Common myeloid progenitor, CD34-positive (primary cell): Measurements from ENCODE around the gene L3MBTL1. TPM values are rescaled to one million over a fixed set of nuclear protein-coding genes. Genes with fewer than 3 reads are reported as not detected.

Source experiments
- CTCF ChIA-PET: fragments of 350-600 bp; sonication (Branson Sonifier 250); formaldehyde crosslinking; loops from one replicate; lab custom pipeline; 2021; ENCODE audit warnings: antibody characterized with exemption; lab: Charles Lee
- POLR2A ChIA-PET: fragments of 350-600 bp; sonication (Branson Sonifier 250); formaldehyde crosslinking; loops from one replicate; lab custom pipeline; 2021; ENCODE audit warnings: antibody characterized with exemption; lab: Charles Lee
- DNase-seq, 3 donors: peaks; one replicate each; pipeline versions ENCODE4 v3.0.0 to v3.0.0-alpha.2; 2013
- H3K27ac ChIP-seq, 2 experiments: 1 replicate in 1 of 2; 2 replicates in 1 of 2; pipeline ENCODE4 v1.7.0; 2013; ENCODE audit warnings: inconsistent platforms in 2 of 2, low read length in 2 of 2, mild to moderate bottlenecking in 2 of 2, low read depth in 1 of 2, moderate library complexity in 1 of 2; ENCODE audit not compliant: severe bottlenecking in 2 of 2, insufficient read depth in 1 of 2, poor library complexity in 1 of 2
- H3K27me3 ChIP-seq, 5 experiments: replicated peaks in 2 of 5; 1 replicate in 3 of 5; 2 replicates in 2 of 5; pipeline versions ENCODE4 v1.6.1 to v1.7.0; 2013; ENCODE audit warnings: low read length in 4 of 5, mild to moderate bottlenecking in 2 of 5, moderate library complexity in 2 of 5, inconsistent platforms in 1 of 5; ENCODE audit not compliant: insufficient read depth in 5 of 5, control insufficient read depth in 4 of 5
- H3K36me3 ChIP-seq, 4 experiments: 1 replicate in 2 of 4; 2 replicates in 2 of 4; pipeline versions ENCODE4 v1.6.1 to v1.7.0; 2013; ENCODE audit warnings: low read length in 3 of 4, control low read depth in 1 of 4, mild to moderate bottlenecking in 1 of 4; ENCODE audit not compliant: control insufficient read depth in 4 of 4, insufficient read depth in 4 of 4
- H3K4me1 ChIP-seq, 4 experiments: 1 replicate in 3 of 4; 2 replicates in 1 of 4; pipeline versions ENCODE4 v1.6.1 to v1.7.1; 2013; ENCODE audit warnings: low read length in 3 of 4, mild to moderate bottlenecking in 3 of 4, control low read depth in 1 of 4, inconsistent platforms in 1 of 4, moderate library complexity in 1 of 4; ENCODE audit not compliant: control insufficient read depth in 4 of 4, insufficient read depth in 4 of 4; ENCODE audit errors: control extremely low read depth in 1 of 4
- H3K4me3 ChIP-seq, 7 experiments: 1 replicate in 4 of 7; 2 replicates in 3 of 7; pipeline versions ENCODE4 v1.5.1 to v1.7.0; 2013; ENCODE audit warnings: mild to moderate bottlenecking in 7 of 7, low read length in 6 of 7, moderate library complexity in 6 of 7, inconsistent platforms in 2 of 7, low read depth in 2 of 7, control low read depth in 1 of 7; ENCODE audit not compliant: insufficient read depth in 4 of 7, control insufficient read depth in 1 of 7; ENCODE audit errors: extremely low read depth in 1 of 7
- H3K9me3 ChIP-seq, 5 experiments: 1 replicate in 4 of 5; 2 replicates in 1 of 5; pipeline versions ENCODE4 v1.6.1 to v1.7.1; 2013; ENCODE audit warnings: low read length in 4 of 5, mild to moderate bottlenecking in 2 of 5, inconsistent platforms in 1 of 5, low read depth in 1 of 5, moderate library complexity in 1 of 5; ENCODE audit not compliant: control insufficient read depth in 4 of 5, insufficient read depth in 2 of 5; ENCODE audit errors: control extremely low read depth in 1 of 5
- WGBS: methylation state at CpG from one replicate; pipeline ENCODE4 v1.1.5; 2013; ENCODE audit not compliant: insufficient coverage; 5-methylcytosine and 5-hydroxymethylcytosine counted together
- polyA plus RNA-seq: library from polyadenylated mRNA; unstranded; fragments of 120-200 nt; gene quantifications from one replicate; pipeline ENCODE4 v1.2.1, GENCODE V29; 2013

Gene L3MBTL1
- 11.2 TPM for polyA plus RNA-seq

DNA sequence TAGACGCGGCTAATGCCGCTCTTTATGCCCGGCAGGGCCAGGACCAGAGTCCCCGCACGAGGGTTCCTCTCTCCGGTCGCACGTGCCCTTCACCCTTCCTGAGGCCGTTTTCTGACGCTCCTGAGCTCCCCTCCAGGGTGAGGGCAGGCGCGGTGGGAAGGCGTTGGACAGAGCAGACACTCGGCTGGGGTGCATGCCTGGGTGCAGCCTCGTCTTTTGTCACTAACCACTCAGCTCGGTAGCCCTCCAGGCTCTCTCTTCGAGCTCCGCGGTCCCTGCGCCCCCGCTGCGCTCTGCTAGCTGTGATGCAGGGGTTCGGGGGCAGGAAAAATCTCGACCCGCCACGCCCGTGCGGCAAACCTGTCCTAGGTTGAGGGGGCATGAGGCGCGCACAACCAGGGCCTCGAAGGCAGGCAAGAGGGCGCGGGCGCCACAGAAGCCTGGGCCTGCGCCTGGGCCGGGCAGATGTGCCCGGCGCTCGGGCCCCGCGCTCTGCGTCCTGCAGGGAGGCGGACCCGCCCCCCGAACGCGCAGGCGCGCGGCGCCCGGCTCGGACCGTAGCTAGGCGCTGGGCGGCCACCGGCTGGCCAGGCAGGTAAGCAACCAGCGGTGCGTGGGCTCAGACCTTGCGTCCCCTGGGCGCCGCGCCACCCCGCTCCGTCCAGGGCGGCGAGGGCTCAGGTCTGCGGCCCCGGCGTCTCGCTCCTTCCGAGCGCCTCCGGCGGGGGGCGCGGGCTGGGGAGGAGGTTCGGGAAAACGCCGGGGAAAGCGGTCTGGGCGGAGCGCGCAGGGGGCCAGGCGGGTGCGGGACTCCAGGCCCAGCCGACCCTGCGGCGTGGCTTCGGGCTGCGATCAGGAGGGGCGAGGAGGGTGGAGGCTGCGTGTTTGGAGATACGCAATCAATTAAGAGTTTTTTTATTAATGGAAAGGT, at the start of gene L3MBTL1:
L3MBTL1 (plus strand) TSS at position 548 of the 931 bp plus-strand sequence. CDS start 5,807 bp downstream, outside the sequence.
- 5% methylated on average over 91 of the region's 95 CpGs for WGBS
- CTCF ChIA-PET, result no interaction called here
- no peak within 1 kb of the TSS for H3K27ac ChIP-seq

DNA sequence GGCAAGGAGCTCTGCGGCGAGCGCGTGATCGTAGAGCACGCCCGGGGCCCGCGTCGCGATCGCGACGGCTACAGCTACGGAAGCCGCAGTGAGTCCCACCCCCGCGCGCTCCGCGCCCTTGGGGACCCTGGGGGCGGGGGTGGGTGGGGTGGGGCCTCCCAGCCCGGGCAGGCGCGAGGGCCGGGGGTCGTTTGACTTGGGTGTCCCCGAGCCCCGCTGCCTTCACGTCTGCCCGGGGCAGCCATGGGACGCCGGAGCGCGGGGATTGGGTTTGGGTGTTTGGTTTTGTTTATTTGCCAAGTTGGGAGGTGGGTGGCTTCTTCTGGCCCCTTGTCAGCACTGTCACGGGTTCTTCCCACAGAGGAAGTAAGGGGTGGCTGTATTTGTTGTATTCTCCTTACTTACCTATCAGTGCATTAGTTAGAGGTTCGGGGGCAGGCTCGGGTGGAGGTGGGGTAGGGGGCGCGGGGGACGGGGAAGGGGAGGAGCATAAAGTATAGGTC, 49.0 kb upstream of the L3MBTL1 start:
- CTCF ChIA-PET, result interaction anchor here (1.4 kb wide), 1 partner anchor 233 kb away, joined by 3 read pairs; no protein-coding TSS in a partner anchor
- DNase-seq, result peak; percentile 48 to 81 (median 67)

More for the DNA sequence above, at the start of gene L3MBTL1:
- H3K36me3 ChIP-seq, result no peaks in the 10 kb centered on the region
- peaks cover 7 to 48% (median 17%) of the 10 kb centered on the region in 5 experiments for H3K27me3 ChIP-seq
- peaks cover 0 to 16% (median 11%) of the 10 kb centered on the region in 4 experiments for H3K4me1 ChIP-seq
- no peaks in the 10 kb centered on the region for H3K9me3 ChIP-seq
- DNase-seq, result peak; percentile 19 to 40 (median 26)
- H3K4me3 ChIP-seq, result peak within 1 kb of the TSS; percentile 52 to 79 (median 65)
- POLR2A ChIA-PET, result no interaction called here

DNA sequence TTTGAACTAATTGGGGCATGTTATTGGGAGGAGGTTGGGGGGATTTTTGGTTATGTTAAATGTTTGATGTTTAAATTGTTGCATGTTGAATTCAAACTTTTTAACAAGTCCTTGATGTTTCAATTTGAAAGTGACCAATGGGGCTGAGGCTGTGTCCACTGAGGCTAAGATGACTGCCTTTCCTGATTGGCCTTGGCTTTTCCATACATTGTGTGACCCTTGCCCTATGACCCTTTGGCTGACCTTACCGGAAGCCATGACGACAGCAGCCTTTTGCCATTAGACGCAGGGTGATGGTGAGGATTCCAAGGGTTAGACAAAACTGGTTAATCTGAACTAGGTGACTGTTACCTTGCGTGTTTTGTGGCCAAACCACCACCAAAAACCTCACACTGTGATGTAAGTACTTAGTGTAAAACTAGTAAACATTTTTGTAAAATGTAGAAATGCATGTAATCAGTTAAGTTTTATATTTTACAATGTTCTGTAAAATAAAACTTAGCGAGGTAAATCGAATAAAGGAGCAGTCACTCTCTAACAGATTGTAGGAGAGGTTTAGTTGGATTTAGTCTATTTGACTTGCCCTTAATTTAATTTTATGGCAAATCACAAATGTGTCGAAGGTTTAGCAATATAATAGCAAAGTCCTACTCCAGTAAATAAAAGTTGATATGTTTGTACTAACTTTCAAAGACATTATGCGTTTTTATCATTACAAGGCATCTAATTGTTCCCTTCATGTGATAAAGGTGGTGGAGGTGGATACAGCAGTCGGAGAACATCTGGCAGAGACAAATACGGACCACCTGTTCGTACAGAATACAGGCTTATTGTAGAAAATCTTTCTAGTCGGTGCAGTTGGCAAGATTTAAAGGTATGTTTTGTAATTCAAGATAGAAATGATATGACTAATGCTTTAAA, 48.2 kb upstream of the L3MBTL1 start:
- DNase-seq, result no peak

More for the DNA sequence above, 49.0 kb upstream of the L3MBTL1 start:
- Histone ChIP-seq H3K9me3 (no peaks in the 10 kb centered on the region), H3K4me3 (peak overlapping the region; percentile 59 to 92 (median 86)), H3K27me3 (no peaks in the 10 kb centered on the region), H3K36me3 (peaks cover 21 to 43% (median 39%) of the 10 kb centered on the region in 4 experiments), H3K4me1 (peaks cover 8 to 21% (median 16%) of the 10 kb centered on the region in 4 experiments), H3K27ac (peak overlapping the region; percentile 98 to 99)
- 0% methylated on average over 11 of the region's 41 CpGs for WGBS
- POLR2A ChIA-PET, result interaction anchor here (1.0 to 1.8 kb wide), 2 partner anchors 8 to 55 kb away, joined by 4 to 12 read pairs; no protein-coding TSS in a partner anchor

DNA sequence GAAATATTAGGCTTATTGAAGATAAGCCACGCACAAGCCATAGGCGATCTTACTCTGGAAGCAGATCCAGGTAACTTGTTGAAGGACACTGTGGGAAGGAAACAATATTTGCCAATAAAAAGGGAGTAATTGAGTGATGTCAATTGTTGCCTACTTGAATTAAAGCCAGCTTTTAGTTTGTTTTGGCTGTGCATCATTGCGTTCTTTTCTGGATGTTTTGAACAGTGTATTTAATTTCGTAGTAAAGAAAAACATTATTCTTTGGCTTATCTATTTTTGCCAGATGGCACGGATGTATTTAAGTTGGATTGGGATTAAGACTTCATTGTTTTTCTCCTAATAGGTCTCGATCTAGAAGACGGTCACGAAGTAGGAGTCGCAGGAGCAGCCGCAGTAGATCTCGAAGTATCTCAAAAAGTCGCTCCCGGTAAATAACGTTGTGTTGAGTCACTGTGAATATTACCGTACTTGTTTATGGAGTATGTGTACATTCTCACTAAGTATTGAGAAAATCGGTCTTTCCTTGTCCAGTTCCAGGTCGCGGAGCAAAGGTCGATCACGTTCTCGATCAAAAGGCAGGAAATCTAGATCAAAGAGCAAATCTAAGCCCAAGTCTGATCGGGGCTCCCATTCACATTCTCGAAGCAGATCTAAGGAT, 47.2 kb upstream of the L3MBTL1 start:
- no peak for DNase-seq
- Histone ChIP-seq H3K9me3 (no peaks in the 10 kb centered on the region), H3K4me1 (peaks cover 8 to 21% (median 16%) of the 10 kb centered on the region in 4 experiments), H3K36me3 (peaks cover 31 to 61% (median 53%) of the 10 kb centered on the region in 4 experiments), H3K4me3 (no peak overlapping the region), H3K27me3 (no peaks in the 10 kb centered on the region), H3K27ac (no peak overlapping the region)
- POLR2A ChIA-PET, result no interaction called here
- 98% methylated on average over 23 of the region's 23 CpGs for WGBS
- CTCF ChIA-PET, result no interaction called here

More for the DNA sequence above, 48.2 kb upstream of the L3MBTL1 start:
- WGBS, result 57% methylated on average over 4 of the region's 12 CpGs
- Histone ChIP-seq H3K4me3 (peak overlapping the region in 6 of 7 experiments; percentile 74 to 92 (median 86)), H3K27ac (peak overlapping the region in 1 of 2 experiments; percentile 99), H3K9me3 (no peaks in the 10 kb centered on the region), H3K27me3 (no peaks in the 10 kb centered on the region), H3K36me3 (peaks cover 26 to 51% (median 44%) of the 10 kb centered on the region in 4 experiments), H3K4me1 (peaks cover 8 to 21% (median 16%) of the 10 kb centered on the region in 4 experiments)
- ChIA-PET POLR2A (no interaction called here), CTCF (no interaction called here)

DNA sequence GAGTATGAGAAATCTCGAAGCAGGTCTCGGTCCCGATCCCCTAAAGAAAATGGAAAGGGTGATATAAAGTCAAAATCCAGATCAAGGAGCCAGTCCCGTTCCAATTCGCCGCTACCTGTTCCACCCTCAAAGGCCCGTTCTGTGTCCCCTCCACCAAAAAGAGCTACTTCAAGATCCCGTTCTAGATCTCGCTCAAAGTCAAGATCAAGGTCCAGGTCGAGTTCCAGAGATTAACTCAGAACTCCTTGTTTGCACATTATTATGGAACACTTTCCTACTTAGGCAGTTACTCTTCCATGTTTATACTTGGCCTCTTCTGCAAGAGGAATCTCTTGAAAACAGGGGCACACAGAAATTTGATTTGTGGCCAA, 46.7 kb upstream of the L3MBTL1 start:
- peaks cover 31 to 67% (median 56%) of the 10 kb centered on the region in 4 experiments for H3K36me3 ChIP-seq

More for the DNA sequence above, 46.7 kb upstream of the L3MBTL1 start:
- ChIA-PET POLR2A (no interaction called here), CTCF (no interaction called here)
- WGBS, result 97% methylated on average over 10 of the region's 10 CpGs
- peaks cover 8 to 21% (median 16%) of the 10 kb centered on the region in 4 experiments for H3K4me1 ChIP-seq
- DNase-seq, result no peak
- H3K27me3 ChIP-seq, result no peaks in the 10 kb centered on the region
- H3K4me3 ChIP-seq, result no peak overlapping the region
- no peak overlapping the region for H3K27ac ChIP-seq
- H3K9me3 ChIP-seq, result no peaks in the 10 kb centered on the region
